ENCODE results near the gene METTL13. TPM values are rescaled to one million over a fixed set of nuclear protein-coding genes. Genes with fewer than 3 reads are reported as not detected.

Gene METTL13
- polyA plus RNA-seq, 3 donors: 8.8 to 18.5 (median 16.0) TPM

GRCh38 chr1:171739656-171740055 lies 41.8 kb upstream of the METTL13 start:
- Histone ChIP-seq H3K4me3 (replicated peaks in 1 of 3; ENCODE audit: low read depth in 2 of 3, low read length in 3 of 3) (peak overlapping the region in 1 of 3 experiments; percentile 93), H3K36me3 (replicated peaks in 1 of 2; ENCODE audit: control insufficient read depth in 1 of 2, insufficient read depth in 2 of 2, low read length in 2 of 2) (peaks cover 15 to 33% of the 10 kb centered on the region in 2 donors), H3K9me3 (replicated peaks in 1 of 2; ENCODE audit: control insufficient read depth in 1 of 2, insufficient read depth in 1 of 2, low read length in 2 of 2) (no peaks in the 10 kb centered on the region), H3K9ac (ENCODE audit: insufficient read depth, low read length, poor library complexity, severe bottlenecking) (no peak overlapping the region), H2AFZ (ENCODE audit: insufficient read depth, low read depth, low read length, poor library complexity, severe bottlenecking) (no peak overlapping the region), H3K4me2 (replicated peaks; ENCODE audit: extremely low read depth, low read length, poor library complexity, severe bottlenecking) (peak overlapping the region; percentile 9), H3K4me1 (ENCODE audit: control insufficient read depth in 1 of 2, insufficient read depth in 2 of 2, low read length in 2 of 2) (peaks cover 52 to 58% of the 10 kb centered on the region in 2 donors), H3K79me2 (ENCODE audit: insufficient read depth, low read length) (peaks cover 60% of the 10 kb centered on the region), H3K27ac (ENCODE audit: low read depth in 1 of 2, low read length in 2 of 2) (no peak overlapping the region), H4K20me1 (ENCODE audit: insufficient read depth, low read length) (peaks cover 5% of the 10 kb centered on the region), H3K27me3 (ENCODE audit: control insufficient read depth in 2 of 2, insufficient read depth in 2 of 2, low read length in 2 of 2) (no peaks in the 10 kb centered on the region)
- Mint-ChIP-seq H3K27me3 (ENCODE audit: low read depth in 3 of 3) (no peaks in the 10 kb centered on the region), H3K9me3 (peaks cover 0 to 3% (median 0%) of the 10 kb centered on the region in 7 donors), H3K4me1 (peaks cover 63% of the 10 kb centered on the region), H3K27ac (no peak overlapping the region), H3K4me3 (no peak overlapping the region), H3K36me3 (peaks cover 21 to 26% of the 10 kb centered on the region in 2 donors)
- WGBS (ENCODE audit: insufficient coverage): 100% methylated on average over 1 of the region's 2 CpGs
- DNase-seq: peak in 2 of 3 donors; percentile 21 to 35
- intact Hi-C loops (cut with micrococcal nuclease): loop anchor here (5.0 kb wide), 2 partner anchors 43 to 252 kb away; partner anchors contain the start of genes METTL13 (in 1 of the 2) and PRRC2C (in 1 of the 2)
- TF ChIP-seq CTCF (IDR thresholded peaks at IDR 0.05): no peak

- Histone ChIP-seq H3K79me2 (ENCODE audit: insufficient read depth, low read length) (peaks cover 57% of the 10 kb centered on the region), H2AFZ (ENCODE audit: insufficient read depth, low read depth, low read length, poor library complexity, severe bottlenecking) (no peak overlapping the region), H4K20me1 (ENCODE audit: insufficient read depth, low read length) (peaks cover 5% of the 10 kb centered on the region), H3K4me2 (replicated peaks; ENCODE audit: extremely low read depth, low read length, poor library complexity, severe bottlenecking) (peak overlapping the region; percentile 81), H3K27ac (ENCODE audit: low read depth in 1 of 2, low read length in 2 of 2) (peak overlapping the region in 1 of 2 donors; percentile 96), H3K4me1 (ENCODE audit: control insufficient read depth in 1 of 2, insufficient read depth in 2 of 2, low read length in 2 of 2) (peaks cover 59 to 65% of the 10 kb centered on the region in 2 donors), H3K4me3 (replicated peaks in 1 of 3; ENCODE audit: low read depth in 2 of 3, low read length in 3 of 3) (peak overlapping the region in 1 of 3 experiments; percentile 93), H3K9ac (ENCODE audit: insufficient read depth, low read length, poor library complexity, severe bottlenecking) (no peak overlapping the region), H3K36me3 (replicated peaks in 1 of 2; ENCODE audit: control insufficient read depth in 1 of 2, insufficient read depth in 2 of 2, low read length in 2 of 2) (peaks cover 13 to 31% of the 10 kb centered on the region in 2 donors), H3K27me3 (ENCODE audit: control insufficient read depth in 2 of 2, insufficient read depth in 2 of 2, low read length in 2 of 2) (no peaks in the 10 kb centered on the region), H3K9me3 (replicated peaks in 1 of 2; ENCODE audit: control insufficient read depth in 1 of 2, insufficient read depth in 1 of 2, low read length in 2 of 2) (no peaks in the 10 kb centered on the region)
- intact Hi-C loops (cut with micrococcal nuclease): loop anchor here (5.0 kb wide), 2 partner anchors 42 to 253 kb away; partner anchors contain the start of genes METTL13 (in 1 of the 2) and PRRC2C (in 1 of the 2)
- Mint-ChIP-seq H3K27me3 (ENCODE audit: low read depth in 3 of 3) (peaks cover 0 to 2% (median 0%) of the 10 kb centered on the region in 3 donors), H3K36me3 (peaks cover 19 to 22% of the 10 kb centered on the region in 2 donors), H3K9me3 (peaks cover 0 to 3% (median 0%) of the 10 kb centered on the region in 7 donors), H3K4me3 (no peak overlapping the region), H3K27ac (peak overlapping the region in 1 of 7 donors; percentile 18), H3K4me1 (peaks cover 70% of the 10 kb centered on the region)
- no CpG with 5 or more reads among the region's 2 CpGs for WGBS (ENCODE audit: insufficient coverage)
- no peak for DNase-seq
- TF ChIP-seq CTCF (IDR thresholded peaks at IDR 0.05): no peak
These were observed 41.0 kb upstream of the METTL13 start for GRCh38 chr1:171740356-171740863.

All from CD14-positive monocyte (primary cell).